Stimulated activated naive B cell treated with anti-CD40 and anti-IgM and Interleukin-4, amounts not matched to agents 10 μg/mL and 1 μg/mL and 100 μg/mL, for 72 hours (primary cell): Measurements from ENCODE around the gene AQP9.
"Not testable (repeated sequence)": the region's sequence is repeated elsewhere in the genome, so short reads cannot be mapped to it uniquely, and the experiment has no call there.

ENCODE experiments used
- ATAC-seq, 2 donors: fragments of 150-1000 bp; cut with Tn5 transposase; replicated peaks; 2 replicates each; pipeline ENCODE4 v1.10.0; 2021; ENCODE audit warnings: moderate library complexity in 1 of 2
- DNase-seq: peaks from one replicate; pipeline ENCODE4 v3.0.0; 2021
- H3K27ac Mint-ChIP-seq: one replicate; pipeline ENCODE4 v1.8.0; 2022; ENCODE audit warnings: mild to moderate bottlenecking, mixed read lengths
- H3K27me3 Mint-ChIP-seq, 2 donors: one replicate each; pipeline ENCODE4 v1.8.0; 2022; ENCODE audit warnings: mixed read lengths in 2 of 2
- H3K36me3 Mint-ChIP-seq, 2 donors: one replicate each; pipeline ENCODE4 v1.8.0; 2022; ENCODE audit warnings: mixed read lengths in 2 of 2, mild to moderate bottlenecking in 1 of 2
- H3K4me1 Mint-ChIP-seq, 2 donors: one replicate each; pipeline ENCODE4 v1.8.0; 2022; ENCODE audit warnings: mixed read lengths in 2 of 2, mild to moderate bottlenecking in 1 of 2
- H3K4me3 Mint-ChIP-seq, 2 donors: one replicate each; pipeline ENCODE4 v1.8.0; 2022; ENCODE audit warnings: mild to moderate bottlenecking in 2 of 2, mixed read lengths in 2 of 2, moderate library complexity in 1 of 2
- H3K9me3 Mint-ChIP-seq, 2 donors: one replicate each; pipeline ENCODE4 v1.8.0; 2022; ENCODE audit warnings: mixed read lengths in 2 of 2, mild to moderate bottlenecking in 1 of 2

The AQP9 gene

GRCh38 chr15:58138106-58138505 lies at the start of gene AQP9:
TSS of gene AQP9 (plus strand) at chr15:58138381. CDS start at chr15:58138566, 185 bp downstream.
- no peak within 1 kb of the TSS for H3K4me3 Mint-ChIP-seq
- peaks cover 7 to 18% of the 10 kb centered on the region in 2 donors for H3K27me3 Mint-ChIP-seq
- DNase-seq (no peak), ATAC-seq (no peak)
- no peak within 1 kb of the TSS for H3K27ac Mint-ChIP-seq
- no peaks in the 10 kb centered on the region for H3K4me1 Mint-ChIP-seq
- no peaks in the 10 kb centered on the region for H3K36me3 Mint-ChIP-seq
- H3K9me3 Mint-ChIP-seq: no peaks in the 10 kb centered on the region

GRCh38 chr15:58095415-58095814 lies 42.8 kb upstream of the AQP9 start:
- Mint-ChIP-seq H3K36me3 (no peaks in the 10 kb centered on the region), H3K27me3 (peaks cover 3 to 19% of the 10 kb centered on the region in 2 donors), H3K4me3 (no peak overlapping the region), H3K4me1 (no peaks in the 10 kb centered on the region), H3K27ac (no peak overlapping the region), H3K9me3 (peaks cover 2 to 8% of the 10 kb centered on the region in 2 donors)
- DNase-seq: no peak
- ATAC-seq: no peak

GRCh38 chr15:58096529-58097084 lies 41.6 kb upstream of the AQP9 start:
- ATAC-seq (no peak), DNase-seq (no peak)
- H3K9me3 Mint-ChIP-seq: peaks cover 2 to 8% of the 10 kb centered on the region in 2 donors
- H3K36me3 Mint-ChIP-seq: no peaks in the 10 kb centered on the region
- H3K4me3 Mint-ChIP-seq: no peak overlapping the region
- no peaks in the 10 kb centered on the region for H3K4me1 Mint-ChIP-seq
- peaks cover 6 to 31% of the 10 kb centered on the region in 2 donors for H3K27me3 Mint-ChIP-seq
- no peak overlapping the region for H3K27ac Mint-ChIP-seq

- Mint-ChIP-seq H3K27me3 (peaks cover 18 to 38% of the 10 kb centered on the region in 2 donors), H3K27ac (no peak overlapping the region), H3K4me3 (no peak overlapping the region), H3K9me3 (no peaks in the 10 kb centered on the region), H3K36me3 (no peaks in the 10 kb centered on the region), H3K4me1 (no peaks in the 10 kb centered on the region)
- ATAC-seq (no peak), DNase-seq (no peak)
Observed at GRCh38 chr15:58103482-58103881, 34.7 kb upstream of the AQP9 start.

- H3K9me3 Mint-ChIP-seq: no peaks in the 10 kb centered on the region
Observed at GRCh38 chr15:58108117-58108516, 30.1 kb upstream of the AQP9 start.

GRCh38 chr15:58109419-58109818 lies 28.8 kb upstream of the AQP9 start:
- no peak for DNase-seq
- H3K4me3 Mint-ChIP-seq: no peak overlapping the region
- H3K36me3 Mint-ChIP-seq: no peaks in the 10 kb centered on the region
- ATAC-seq: no peak
- no peak overlapping the region for H3K27ac Mint-ChIP-seq
- no peaks in the 10 kb centered on the region for H3K4me1 Mint-ChIP-seq
- H3K27me3 Mint-ChIP-seq: peaks cover 12 to 21% of the 10 kb centered on the region in 2 donors
- H3K9me3 Mint-ChIP-seq: no peaks in the 10 kb centered on the region

More at GRCh38 chr15:58108117-58108516, 30.1 kb upstream of the AQP9 start:
- no peak overlapping the region for H3K4me3 Mint-ChIP-seq
- no peaks in the 10 kb centered on the region for H3K4me1 Mint-ChIP-seq
- H3K27ac Mint-ChIP-seq: no peak overlapping the region
- H3K36me3 Mint-ChIP-seq: no peaks in the 10 kb centered on the region
- peaks cover 18 to 24% of the 10 kb centered on the region in 2 donors for H3K27me3 Mint-ChIP-seq
- ATAC-seq (no peak), DNase-seq (no peak)

GRCh38 chr15:58110999-58111717 lies 27.0 kb upstream of the AQP9 start:
- Mint-ChIP-seq H3K9me3 (no peaks in the 10 kb centered on the region), H3K27ac (no peak overlapping the region), H3K4me3 (no peak overlapping the region), H3K27me3 (peaks cover 12 to 21% of the 10 kb centered on the region in 2 donors), H3K4me1 (no peaks in the 10 kb centered on the region), H3K36me3 (no peaks in the 10 kb centered on the region)
- ATAC-seq (no peak), DNase-seq (no peak)

GRCh38 chr15:58111718-58112104 lies 26.5 kb upstream of the AQP9 start:
- H3K4me3 Mint-ChIP-seq: no peak overlapping the region
- no peaks in the 10 kb centered on the region for H3K9me3 Mint-ChIP-seq
- no peak for ATAC-seq
- H3K4me1 Mint-ChIP-seq: no peaks in the 10 kb centered on the region
- DNase-seq: no peak
- no peaks in the 10 kb centered on the region for H3K36me3 Mint-ChIP-seq
- H3K27ac Mint-ChIP-seq: no peak overlapping the region
- peaks cover 12 to 21% of the 10 kb centered on the region in 2 donors for H3K27me3 Mint-ChIP-seq

GRCh38 chr15:58113358-58113757 lies 24.8 kb upstream of the AQP9 start:
- DNase-seq, ATAC-seq, H3K9me3 Mint-ChIP-seq, H3K4me1 Mint-ChIP-seq, H3K27ac Mint-ChIP-seq, H3K4me3 Mint-ChIP-seq, H3K36me3 Mint-ChIP-seq: not testable (repeated sequence)
- H3K27me3 Mint-ChIP-seq: peaks cover 12 to 21% of the 10 kb centered on the region in 2 donors

- Mint-ChIP-seq H3K27me3 (peaks cover 12 to 21% of the 10 kb centered on the region in 2 donors), H3K9me3 (no peaks in the 10 kb centered on the region), H3K27ac (no peak overlapping the region), H3K4me3 (no peak overlapping the region), H3K36me3 (no peaks in the 10 kb centered on the region), H3K4me1 (no peaks in the 10 kb centered on the region)
- ATAC-seq: no peak
- no peak for DNase-seq
Observed at GRCh38 chr15:58114388-58114787, 23.8 kb upstream of the AQP9 start.

GRCh38 chr15:58114812-58115211 lies 23.4 kb upstream of the AQP9 start:
- Mint-ChIP-seq H3K36me3 (no peaks in the 10 kb centered on the region), H3K9me3 (no peaks in the 10 kb centered on the region), H3K27ac (no peak overlapping the region), H3K4me1 (no peaks in the 10 kb centered on the region), H3K27me3 (peaks cover 12 to 21% of the 10 kb centered on the region in 2 donors), H3K4me3 (no peak overlapping the region)
- no peak for ATAC-seq
- no peak for DNase-seq

GRCh38 chr15:58115692-58116091 lies 22.5 kb upstream of the AQP9 start:
- Mint-ChIP-seq H3K9me3 (no peaks in the 10 kb centered on the region), H3K4me1 (no peaks in the 10 kb centered on the region), H3K27ac (no peak overlapping the region), H3K36me3 (no peaks in the 10 kb centered on the region), H3K27me3 (peaks cover 14 to 23% of the 10 kb centered on the region in 2 donors), H3K4me3 (no peak overlapping the region)
- DNase-seq (no peak), ATAC-seq (no peak)

- ATAC-seq: no peak
- Mint-ChIP-seq H3K4me3 (no peak overlapping the region), H3K27ac (no peak overlapping the region), H3K9me3 (no peaks in the 10 kb centered on the region), H3K4me1 (no peaks in the 10 kb centered on the region), H3K36me3 (no peaks in the 10 kb centered on the region), H3K27me3 (peaks cover 4 to 13% of the 10 kb centered on the region in 2 donors)
- no peak for DNase-seq
Observed at GRCh38 chr15:58117619-58118018, 20.6 kb upstream of the AQP9 start.

- H3K27ac Mint-ChIP-seq: no peak overlapping the region
- no peak overlapping the region for H3K4me3 Mint-ChIP-seq
- no peaks in the 10 kb centered on the region for H3K9me3 Mint-ChIP-seq
- no peak for ATAC-seq
- no peaks in the 10 kb centered on the region for H3K4me1 Mint-ChIP-seq
- H3K36me3 Mint-ChIP-seq: no peaks in the 10 kb centered on the region
- no peak for DNase-seq
- peaks cover 4 to 8% of the 10 kb centered on the region in 2 donors for H3K27me3 Mint-ChIP-seq
Observed at GRCh38 chr15:58118272-58118671, 19.9 kb upstream of the AQP9 start.

GRCh38 chr15:58119016-58119415 lies 19.2 kb upstream of the AQP9 start:
- Mint-ChIP-seq H3K4me3 (no peak overlapping the region), H3K27me3 (peaks cover 6% of the 10 kb centered on the region in 2 donors), H3K4me1 (no peaks in the 10 kb centered on the region), H3K36me3 (no peaks in the 10 kb centered on the region), H3K27ac (no peak overlapping the region), H3K9me3 (no peaks in the 10 kb centered on the region)
- DNase-seq: no peak
- no peak for ATAC-seq
